Smooth muscle cell (in vitro differentiated cells): ENCODE data around the gene RREB1. TPM values are rescaled to one million over a fixed set of nuclear protein-coding genes. Genes with fewer than 3 reads are reported as not detected.

ENCODE experiments used
- DNase-seq: peaks from one replicate; lab custom pipeline; 2025; ENCODE audit not compliant: unreplicated experiment; lab: John Stamatoyannopoulos, UW
- H2AFZ ChIP-seq: fragments of 200-600 bp; sonication (generic); 2 replicates; pipeline ENCODE4 v1.6.0; 2016; ENCODE audit warnings: antibody characterized with exemption, low read depth, mild to moderate bottlenecking
- H3F3A ChIP-seq: fragments of 200-600 bp; sonication (generic); 2 replicates; pipeline ENCODE4 v1.6.0; 2017; ENCODE audit warnings: antibody characterized with exemption, low read depth
- H3K27ac ChIP-seq: fragments of 200-600 bp; sonication (generic); 2 replicates; pipeline ENCODE4 v1.5.1; 2016; ENCODE audit warnings: low read depth, mild to moderate bottlenecking
- H3K27me3 ChIP-seq: fragments of 200-600 bp; sonication (generic); 2 replicates; pipeline ENCODE4 v1.6.1; 2016; ENCODE audit warnings: low read depth, mild to moderate bottlenecking
- H3K36me3 ChIP-seq: fragments of 200-600 bp; sonication (generic); 2 replicates; pipeline ENCODE4 v1.5.1; 2016; ENCODE audit warnings: low read depth
- H3K4me1 ChIP-seq: fragments of 200-600 bp; sonication (generic); 2 replicates; pipeline ENCODE4 v1.5.1; 2016; ENCODE audit warnings: low read depth
- H3K4me2 ChIP-seq: fragments of 200-600 bp; sonication (generic); 2 replicates; pipeline ENCODE4 v1.6.0; 2016; ENCODE audit warnings: mild to moderate bottlenecking
- H3K4me3 ChIP-seq: fragments of 200-600 bp; sonication (generic); 2 replicates; pipeline ENCODE4 v1.5.1; 2016; ENCODE audit warnings: mild to moderate bottlenecking
- H3K79me2 ChIP-seq: fragments of 200-600 bp; sonication (generic); 2 replicates; pipeline ENCODE4 v1.6.0; 2016; ENCODE audit warnings: low read depth, mild to moderate bottlenecking
- H3K9ac ChIP-seq: fragments of 200-600 bp; sonication (generic); 2 replicates; pipeline ENCODE4 v1.6.0; 2016; ENCODE audit warnings: low read depth
- H3K9me3 ChIP-seq: fragments of 200-600 bp; sonication (generic); replicated peaks from 2 replicates; pipeline ENCODE4 v1.5.1; 2016; ENCODE audit warnings: low read depth
- H4K20me1 ChIP-seq: fragments of 200-600 bp; sonication (generic); 2 replicates; pipeline ENCODE4 v1.6.0; 2016; ENCODE audit warnings: low read depth
- WGBS: methylation state at CpG from one replicate; pipeline ENCODE4 v1.1.7; 2016; ENCODE audit warnings: low lambda C conversion rate; 5-methylcytosine and 5-hydroxymethylcytosine counted together
- polyA plus RNA-seq: library from polyadenylated mRNA; unstranded; fragments of >200 nt; fragmentation: Nextera tagmentation; extraction: Ambion mirVana; gene quantifications from 2 replicates; pipeline ENCODE4 v1.2.1, GENCODE V29; 2016
- total RNA-seq: library from RNA; depleted of rRNA; stranded (reverse); fragments of >200 nt; gene quantifications from 2 replicates; pipeline ENCODE4 v1.2.3, GENCODE V29; 2014
- TF ChIP-seq, protein P1 (sequence below): fragments of 200-600 bp; sonication (generic); IDR thresholded peaks from 2 replicates; pipeline ENCODE4 v1.5.1; 2017; ENCODE audit warnings: borderline replicate concordance, mild to moderate bottlenecking, antibody characterized with exemption; ENCODE audit not compliant: insufficient read depth, poor library complexity, severe bottlenecking

RREB1 gene
- total and polyA plus RNA-seq, 2 experiments from 2014 or later = 13.2 to 26.1 TPM

DNA sequence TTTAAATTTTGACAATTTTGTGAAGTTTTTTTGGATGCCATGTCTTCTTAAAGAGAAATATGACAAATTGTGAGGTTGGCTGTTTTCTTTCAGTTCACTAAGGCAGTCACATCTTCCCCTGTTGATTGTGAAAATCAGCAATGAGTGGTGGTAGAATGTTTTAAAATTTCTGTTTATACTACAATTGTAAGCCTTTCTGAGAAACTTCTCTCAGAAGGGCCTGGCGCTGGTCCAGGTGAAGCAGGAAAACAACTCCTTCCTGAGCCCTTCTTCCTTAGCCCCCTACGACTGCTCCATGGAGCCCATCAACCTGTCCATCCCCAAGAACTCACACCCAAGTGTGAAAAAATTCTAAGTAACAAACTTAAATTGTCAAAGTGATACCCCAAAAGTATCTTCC lies 124.6 kb downstream of the RREB1 start:
- Histone ChIP-seq H3K4me2 (no peak overlapping the region), H3K27me3 (no peaks in the 10 kb centered on the region), H3F3A (no peaks in the 10 kb centered on the region), H2AFZ (no peak overlapping the region), H3K4me3 (no peak overlapping the region), H3K36me3 (no peaks in the 10 kb centered on the region), H4K20me1 (peaks cover 54% of the 10 kb centered on the region), H3K9me3 (no peaks in the 10 kb centered on the region), H3K4me1 (no peaks in the 10 kb centered on the region), H3K79me2 (peaks cover 12% of the 10 kb centered on the region), H3K9ac (no peak overlapping the region), H3K27ac (no peak overlapping the region)
- WGBS = 97% methylated on average over 2 of the region's 2 CpGs
- DNase-seq = no peak
- TF ChIP-seq, protein P1, sequence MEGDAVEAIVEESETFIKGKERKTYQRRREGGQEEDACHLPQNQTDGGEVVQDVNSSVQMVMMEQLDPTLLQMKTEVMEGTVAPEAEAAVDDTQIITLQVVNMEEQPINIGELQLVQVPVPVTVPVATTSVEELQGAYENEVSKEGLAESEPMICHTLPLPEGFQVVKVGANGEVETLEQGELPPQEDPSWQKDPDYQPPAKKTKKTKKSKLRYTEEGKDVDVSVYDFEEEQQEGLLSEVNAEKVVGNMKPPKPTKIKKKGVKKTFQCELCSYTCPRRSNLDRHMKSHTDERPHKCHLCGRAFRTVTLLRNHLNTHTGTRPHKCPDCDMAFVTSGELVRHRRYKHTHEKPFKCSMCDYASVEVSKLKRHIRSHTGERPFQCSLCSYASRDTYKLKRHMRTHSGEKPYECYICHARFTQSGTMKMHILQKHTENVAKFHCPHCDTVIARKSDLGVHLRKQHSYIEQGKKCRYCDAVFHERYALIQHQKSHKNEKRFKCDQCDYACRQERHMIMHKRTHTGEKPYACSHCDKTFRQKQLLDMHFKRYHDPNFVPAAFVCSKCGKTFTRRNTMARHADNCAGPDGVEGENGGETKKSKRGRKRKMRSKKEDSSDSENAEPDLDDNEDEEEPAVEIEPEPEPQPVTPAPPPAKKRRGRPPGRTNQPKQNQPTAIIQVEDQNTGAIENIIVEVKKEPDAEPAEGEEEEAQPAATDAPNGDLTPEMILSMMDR = no peak

DNA sequence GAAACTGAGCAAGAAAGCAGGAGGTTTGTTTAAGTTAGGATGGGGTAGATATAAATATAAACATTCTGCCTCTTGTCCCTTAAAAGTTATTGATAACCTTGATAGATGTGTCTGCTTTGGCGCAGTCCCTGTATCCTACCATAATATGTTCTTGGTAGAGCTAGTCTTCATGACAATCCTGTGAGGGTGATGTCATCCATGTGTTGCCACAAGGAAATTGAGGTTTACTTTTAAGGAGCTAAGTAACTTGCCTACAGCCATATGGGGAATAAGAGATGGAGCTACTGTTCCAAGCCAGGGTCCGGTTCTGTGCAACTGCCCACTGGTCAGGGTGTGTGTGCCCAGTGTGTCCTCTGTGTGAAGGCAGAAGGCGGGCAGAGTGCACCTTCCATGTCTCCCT lies 126.8 kb downstream of the RREB1 start:
- H3K4me3 ChIP-seq = no peak overlapping the region
- no peaks in the 10 kb centered on the region for H3K27me3 ChIP-seq
- H3K9me3 ChIP-seq = no peaks in the 10 kb centered on the region
- no peaks in the 10 kb centered on the region for H3K36me3 ChIP-seq
- H4K20me1 ChIP-seq = peaks cover 75% of the 10 kb centered on the region
- H3K79me2 ChIP-seq = peaks cover 31% of the 10 kb centered on the region
- H2AFZ ChIP-seq = no peak overlapping the region
- no peaks in the 10 kb centered on the region for H3K4me1 ChIP-seq
- H3K9ac ChIP-seq = no peak overlapping the region
- no peaks in the 10 kb centered on the region for H3F3A ChIP-seq
- no peak overlapping the region for H3K27ac ChIP-seq
- H3K4me2 ChIP-seq = no peak overlapping the region
- WGBS = 95% methylated on average over 3 of the region's 3 CpGs
- TF ChIP-seq, protein P1 = no peak
- DNase-seq = no peak

GRCh38 chr6:7235712-7236305 lies 128.0 kb downstream of the RREB1 start:
- TF ChIP-seq, protein P1 = no peak
- Histone ChIP-seq H3K27me3 (no peaks in the 10 kb centered on the region), H2AFZ (no peak overlapping the region), H3K4me3 (no peak overlapping the region), H3K36me3 (no peaks in the 10 kb centered on the region), H3K4me1 (no peaks in the 10 kb centered on the region), H3K9ac (no peak overlapping the region), H3K27ac (peak overlapping the region; percentile 24), H3K4me2 (no peak overlapping the region), H3K9me3 (no peaks in the 10 kb centered on the region), H3K79me2 (peaks cover 32% of the 10 kb centered on the region), H3F3A (peaks cover 4% of the 10 kb centered on the region), H4K20me1 (peaks cover 83% of the 10 kb centered on the region)
- 95% methylated on average over 9 of the region's 9 CpGs for WGBS
- DNase-seq = no peak
